Skeletal muscle satellite cell (primary cell): ENCODE results near the gene EVL.

Source experiments
- H3K27me3 ChIP-seq: 2 replicates; pipeline ENCODE4 v1.7.0; 2013; ENCODE audit warnings: low read length; ENCODE audit not compliant: control insufficient read depth, insufficient read depth
- H3K36me3 ChIP-seq: 2 replicates; pipeline ENCODE4 v1.7.0; 2013; ENCODE audit warnings: mild to moderate bottlenecking, control low read depth, low read length; ENCODE audit not compliant: insufficient read depth
- H3K4me1 ChIP-seq: 2 replicates; pipeline ENCODE4 v1.7.0; 2013; ENCODE audit warnings: low read length; ENCODE audit not compliant: control insufficient read depth, insufficient read depth
- H3K4me2 ChIP-seq: 2 replicates; pipeline ENCODE4 v1.7.0; 2013; ENCODE audit warnings: mild to moderate bottlenecking, low read length
- H3K4me3 ChIP-seq: 2 replicates; pipeline ENCODE4 v1.7.0; 2013; ENCODE audit warnings: low read length
- H3K9ac ChIP-seq: 2 replicates; pipeline ENCODE4 v1.7.0; 2013; ENCODE audit warnings: mild to moderate bottlenecking, low read depth, low read length, moderate library complexity
- H3K9me3 ChIP-seq: replicated peaks from 2 replicates; pipeline ENCODE4 v1.7.0; 2013; ENCODE audit warnings: mild to moderate bottlenecking, control low read depth, low read length

Gene EVL

GRCh38 chr14:100117633-100118395 is 52.6 kb downstream of the EVL start:
- no peak overlapping the region for H3K4me3 ChIP-seq
- no peak overlapping the region for H3K9ac ChIP-seq
- H3K36me3 ChIP-seq: no peaks in the 10 kb centered on the region
- no peaks in the 10 kb centered on the region for H3K27me3 ChIP-seq
- H3K9me3 ChIP-seq: no peaks in the 10 kb centered on the region
- H3K4me2 ChIP-seq: no peak overlapping the region
- H3K4me1 ChIP-seq: peaks cover 17% of the 10 kb centered on the region

GRCh38 chr14:100118396-100119011 is 53.3 kb downstream of the EVL start:
- H3K4me2 ChIP-seq: no peak overlapping the region
- no peaks in the 10 kb centered on the region for H3K36me3 ChIP-seq
- no peak overlapping the region for H3K9ac ChIP-seq
- H3K9me3 ChIP-seq: no peaks in the 10 kb centered on the region
- no peaks in the 10 kb centered on the region for H3K27me3 ChIP-seq
- peaks cover 21% of the 10 kb centered on the region for H3K4me1 ChIP-seq
- H3K4me3 ChIP-seq: no peak overlapping the region

GRCh38 chr14:100119251-100119650 is 54.0 kb downstream of the EVL start:
- H3K27me3 ChIP-seq: no peaks in the 10 kb centered on the region
- H3K9ac ChIP-seq: no peak overlapping the region
- no peaks in the 10 kb centered on the region for H3K9me3 ChIP-seq
- no peaks in the 10 kb centered on the region for H3K36me3 ChIP-seq
- no peak overlapping the region for H3K4me3 ChIP-seq
- no peak overlapping the region for H3K4me2 ChIP-seq
- H3K4me1 ChIP-seq: peaks cover 21% of the 10 kb centered on the region

GRCh38 chr14:100120522-100121269 is 55.5 kb downstream of the EVL start:
- H3K27me3 ChIP-seq: no peaks in the 10 kb centered on the region
- H3K9ac ChIP-seq: no peak overlapping the region
- no peak overlapping the region for H3K4me3 ChIP-seq
- peaks cover 21% of the 10 kb centered on the region for H3K4me1 ChIP-seq
- H3K36me3 ChIP-seq: no peaks in the 10 kb centered on the region
- no peak overlapping the region for H3K4me2 ChIP-seq
- H3K9me3 ChIP-seq: no peaks in the 10 kb centered on the region

GRCh38 chr14:100121643-100122480 is 56.6 kb downstream of the EVL start:
- Histone ChIP-seq H3K4me3 (no peak overlapping the region), H3K4me2 (no peak overlapping the region), H3K4me1 (peaks cover 21% of the 10 kb centered on the region), H3K36me3 (no peaks in the 10 kb centered on the region), H3K9ac (no peak overlapping the region), H3K27me3 (no peaks in the 10 kb centered on the region), H3K9me3 (no peaks in the 10 kb centered on the region)

GRCh38 chr14:100122481-100123223 is 57.4 kb downstream of the EVL start:
- Histone ChIP-seq H3K27me3 (no peaks in the 10 kb centered on the region), H3K4me1 (peaks cover 21% of the 10 kb centered on the region), H3K9me3 (no peaks in the 10 kb centered on the region), H3K9ac (peak overlapping the region; percentile 25), H3K4me3 (no peak overlapping the region), H3K36me3 (no peaks in the 10 kb centered on the region), H3K4me2 (peak overlapping the region; percentile 4)

GRCh38 chr14:100123618-100124017 is 58.4 kb downstream of the EVL start:
- no peak overlapping the region for H3K4me2 ChIP-seq
- H3K27me3 ChIP-seq: no peaks in the 10 kb centered on the region
- H3K4me3 ChIP-seq: no peak overlapping the region
- no peaks in the 10 kb centered on the region for H3K9me3 ChIP-seq
- H3K4me1 ChIP-seq: peaks cover 21% of the 10 kb centered on the region
- H3K9ac ChIP-seq: no peak overlapping the region
- no peaks in the 10 kb centered on the region for H3K36me3 ChIP-seq

GRCh38 chr14:100124551-100125088 is 59.4 kb downstream of the EVL start:
- no peaks in the 10 kb centered on the region for H3K27me3 ChIP-seq
- H3K4me3 ChIP-seq: no peak overlapping the region
- H3K9ac ChIP-seq: no peak overlapping the region
- H3K4me2 ChIP-seq: no peak overlapping the region
- H3K9me3 ChIP-seq: no peaks in the 10 kb centered on the region
- peaks cover 27% of the 10 kb centered on the region for H3K4me1 ChIP-seq
- H3K36me3 ChIP-seq: no peaks in the 10 kb centered on the region

- peaks cover 27% of the 10 kb centered on the region for H3K4me1 ChIP-seq
- H3K27me3 ChIP-seq: no peaks in the 10 kb centered on the region
- H3K9me3 ChIP-seq: no peaks in the 10 kb centered on the region
- H3K4me2 ChIP-seq: no peak overlapping the region
- H3K4me3 ChIP-seq: no peak overlapping the region
- H3K9ac ChIP-seq: no peak overlapping the region
- no peaks in the 10 kb centered on the region for H3K36me3 ChIP-seq
Observed at GRCh38 chr14:100126401-100126800, 61.2 kb downstream of the EVL start.

- Histone ChIP-seq H3K9me3 (no peaks in the 10 kb centered on the region), H3K4me3 (no peak overlapping the region), H3K9ac (no peak overlapping the region), H3K4me1 (peaks cover 33% of the 10 kb centered on the region), H3K36me3 (no peaks in the 10 kb centered on the region), H3K27me3 (no peaks in the 10 kb centered on the region), H3K4me2 (no peak overlapping the region)
Observed at GRCh38 chr14:100127853-100128455, 62.7 kb downstream of the EVL start.
